Subcutaneous preadipocyte (primary cell): ENCODE results near the gene UCKL1. TPM values are rescaled to one million over a fixed set of nuclear protein-coding genes. Genes with fewer than 3 reads are reported as not detected.
A peak's percentile ranks its signal among the peaks of the same experiment; 100 is the strongest.

Experiments
- small RNA-seq: library from RNA; depleted of rRNA; stranded (forward); fragments of <200 nt; gene quantifications from one replicate; pipeline ENCODE3, GENCODE V24; 2012
- total RNA-seq: library from RNA; depleted of rRNA; stranded (reverse); fragments of >200 nt; gene quantifications from 2 replicates; pipeline ENCODE4 v1.2.3, GENCODE V29; 2012

The UCKL1 gene
- total RNA-seq, result 22.3 and 26.1 TPM in 2 replicates

GRCh38 chr20:63955827-63956663 lies at the start of gene UCKL1:
UCKL1 (minus strand) TSS chr20:63956416; CDS start chr20:63956372, 44 bp downstream.

GRCh38 chr20:63980806-63981728 lies 24.9 kb upstream of the UCKL1 start, which contains the start of gene PRPF6:
PRPF6 (plus strand) TSS chr20:63981132; CDS start chr20:63981246, 114 bp downstream.

GRCh38 chr20:63979557-63980316 lies 23.5 kb upstream of the UCKL1 start, which contains the start of gene SAMD10:
SAMD10 (minus strand) TSS chr20:63979642; CDS start chr20:63979467, 175 bp downstream.

GRCh38 chr20:63969838-63970713 lies 13.9 kb upstream of the UCKL1 start, which contains the start of gene ZNF512B:
ZNF512B (minus strand) TSS chr20:63969930; CDS start chr20:63967950, 1,980 bp downstream.

GRCh38 chr20:63894358-63895201 lies 61.6 kb downstream of the UCKL1 start, which contains the start of gene DNAJC5:
DNAJC5 (plus strand) TSS chr20:63895126; CDS start chr20:63928346, 33,220 bp downstream.

Small RNA genes within 50 kb of the gene (small RNA-seq; reads per million reads assigned to genes)
- not detected for gene MIR647
- not detected for gene MIR941-2
- gene MIR941-4, result not detected
- gene MIR941-5, result not detected
- 2.2 reads per million, percentile 82 among the genes with 10 or more reads in this experiment for gene RNU1-134P

Other genes with a start within 250 kb of the UCKL1 start
- gene ARFRP1, start 248.4 kb downstream of the UCKL1 start, total RNA-seq, result 23.5 and 29.7 TPM in 2 replicates
- 15.1 and 19.4 TPM in 2 replicates for gene ZGPAT, start 248.4 kb downstream of the UCKL1 start, total RNA-seq
- gene LIME1, start 219.8 kb downstream of the UCKL1 start, total RNA-seq, result 2.2 and 2.9 TPM in 2 replicates
- 22.0 and 34.0 TPM in 2 replicates for gene SLC2A4RG, start 216.6 kb downstream of the UCKL1 start, total RNA-seq
- gene ZBTB46, start 125.2 kb downstream of the UCKL1 start, total RNA-seq, result under 0.01 and 0.98 TPM in 2 replicates
- gene ABHD16B, start 94.9 kb downstream of the UCKL1 start, total RNA-seq, result not detected in 2 replicates
- 98.8 and 103 TPM in 2 replicates for gene TPD52L2, start 91.1 kb downstream of the UCKL1 start, total RNA-seq
- 31.2 and 45.4 TPM in 2 replicates for gene DNAJC5, start 61.3 kb downstream of the UCKL1 start, total RNA-seq
- gene ZNF512B, start 13.5 kb upstream of the UCKL1 start, total RNA-seq, result 8.1 and 8.8 TPM in 2 replicates
- 0.37 and 1.8 TPM in 2 replicates for gene SAMD10, start 23.2 kb upstream of the UCKL1 start, total RNA-seq
- gene PRPF6, start 24.7 kb upstream of the UCKL1 start, total RNA-seq, result 52.9 and 57.7 TPM in 2 replicates
- gene C20orf204, start 79.8 kb upstream of the UCKL1 start, total RNA-seq, result 0.73 and 0.98 TPM in 2 replicates
- gene SOX18, start 93.2 kb upstream of the UCKL1 start, total RNA-seq, result not detected in 2 replicates
- 6.5 and 13.2 TPM in 2 replicates for gene TCEA2, start 106.8 kb upstream of the UCKL1 start, total RNA-seq
- gene RGS19, start 123.1 kb upstream of the UCKL1 start, total RNA-seq, result 5.5 and 9.0 TPM in 2 replicates
- 0.20 and 0.37 TPM in 2 replicates for gene OPRL1, start 123.7 kb upstream of the UCKL1 start, total RNA-seq
- gene LKAAEAR1, start 128.0 kb upstream of the UCKL1 start, total RNA-seq, result 0.20 TPM in 1 of 2 replicates, not detected in the other
- gene NPBWR2, start 151.1 kb upstream of the UCKL1 start, total RNA-seq, result not detected in 2 replicates
- gene MYT1, start 208.0 kb upstream of the UCKL1 start, total RNA-seq, result not detected in 2 replicates